Type B pancreatic cell (in vitro differentiated cells): Measurements from ENCODE around the gene RAB3IP. TPM values are rescaled to one million over a fixed set of nuclear protein-coding genes. Genes with fewer than 3 reads are reported as not detected.

Experiments
- DNase-seq: peaks from one replicate; pipeline ENCODE4 v3.0.0; 2021; ENCODE audit warnings: mixed read lengths; ENCODE audit not compliant: unreplicated experiment; ENCODE audit errors: extremely low spot score
- H3K27ac Mint-ChIP-seq: 2 replicates; pipeline ENCODE4 v1.8.0; 2021; ENCODE audit warnings: mild to moderate bottlenecking, mixed read lengths
- H3K27me3 Mint-ChIP-seq: 2 replicates; pipeline ENCODE4 v1.8.0; 2021; ENCODE audit warnings: mixed read lengths
- H3K36me3 Mint-ChIP-seq: 2 replicates; pipeline ENCODE4 v1.8.0; 2021; ENCODE audit warnings: mixed read lengths
- H3K4me1 Mint-ChIP-seq: one replicate; pipeline ENCODE4 v1.8.0; 2021; ENCODE audit warnings: mixed read lengths; ENCODE audit not compliant: unreplicated experiment
- H3K4me3 Mint-ChIP-seq: 2 replicates; pipeline ENCODE4 v1.8.0; 2021; ENCODE audit warnings: mild to moderate bottlenecking, mixed read lengths
- H3K9me3 Mint-ChIP-seq: 2 replicates; pipeline ENCODE4 v1.8.0; 2021; ENCODE audit warnings: mixed read lengths
- CTCF ChIP-seq: fragments of 200-600 bp; sonication (generic); conservative IDR thresholded peaks from 2 replicates; pipeline ENCODE4 v1.5.0; 2021; ENCODE audit warnings: antibody characterized with exemption, mild to moderate bottlenecking
- total RNA-seq: library from RNA; stranded (reverse); gene quantifications from 2 replicates; pipeline ENCODE4 v1.2.1, GENCODE V29; 2021; ENCODE audit warnings: low replicate concordance

Gene RAB3IP
- total RNA-seq, 1 donor from 2014 or later: 24.3 TPM

DNA sequence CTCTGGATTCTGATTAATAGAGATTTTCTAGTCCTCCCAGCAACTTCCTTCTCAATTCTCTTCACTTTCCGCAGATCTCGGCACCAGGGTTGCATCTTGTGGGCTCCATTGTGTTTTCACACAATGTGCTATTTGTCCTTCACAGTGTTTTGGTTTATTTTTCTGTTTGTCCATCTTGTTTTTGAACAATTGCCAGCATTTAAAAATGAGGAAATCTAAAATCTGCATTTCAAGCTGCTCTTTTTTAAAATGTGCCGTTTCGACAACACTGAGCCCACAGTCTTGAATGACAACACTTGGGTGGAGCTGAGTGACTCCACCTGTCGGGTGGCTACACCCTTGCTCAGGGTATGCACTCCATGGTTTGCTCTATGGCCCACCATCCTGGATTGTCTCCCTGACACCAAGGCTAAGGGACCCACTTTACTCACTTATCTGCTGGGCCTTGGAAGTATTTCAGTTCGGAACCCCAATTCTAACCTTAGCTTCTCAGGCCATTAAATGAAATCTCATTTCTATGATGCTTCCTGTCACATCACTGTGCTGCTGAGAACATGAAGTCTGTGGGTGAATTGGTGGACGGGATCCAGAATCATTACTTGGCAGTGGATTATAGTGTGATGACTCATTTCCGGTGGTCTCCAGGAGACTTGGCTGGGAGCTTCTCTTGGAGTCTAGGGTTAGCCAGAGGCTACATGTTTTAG lies 82.9 kb downstream of the RAB3IP start:
- no peak for DNase-seq
- peak overlapping the region; percentile 48 for H3K4me3 Mint-ChIP-seq
- TF ChIP-seq CTCF: no peak
- no peaks in the 10 kb centered on the region for H3K9me3 Mint-ChIP-seq
- H3K27me3 Mint-ChIP-seq: no peaks in the 10 kb centered on the region
- peak overlapping the region; percentile 68 for H3K27ac Mint-ChIP-seq
- peaks cover 3% of the 10 kb centered on the region for H3K4me1 Mint-ChIP-seq
- no peaks in the 10 kb centered on the region for H3K36me3 Mint-ChIP-seq

DNA sequence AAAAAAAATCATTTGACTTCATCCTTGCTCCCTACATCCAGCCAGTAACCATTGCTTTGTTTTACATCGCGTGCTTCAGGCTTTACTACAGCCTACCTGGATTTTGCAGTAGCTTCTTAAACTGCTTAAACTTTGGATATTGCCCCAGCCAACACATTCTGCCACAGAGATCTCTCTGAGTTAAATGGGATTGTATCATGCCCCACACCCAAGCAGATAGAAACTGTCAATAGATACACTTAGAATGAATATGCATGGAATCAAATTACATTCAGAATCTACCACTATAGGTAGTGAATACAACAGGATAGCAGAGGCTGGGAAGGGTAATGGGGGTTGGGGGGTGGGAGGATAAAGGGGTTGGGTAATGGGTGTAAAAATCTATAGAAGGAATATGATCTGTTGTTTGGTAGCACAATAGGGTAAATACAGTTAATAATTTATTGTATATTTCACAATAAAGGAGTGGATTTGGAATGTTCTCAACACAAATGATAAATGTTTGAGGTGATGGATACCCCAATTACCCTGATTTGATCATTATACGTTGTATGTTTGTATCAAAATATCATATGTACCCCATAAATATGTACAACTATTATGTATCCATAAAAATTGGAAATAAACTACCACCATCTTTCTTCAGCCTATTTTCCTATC lies 83.7 kb downstream of the RAB3IP start:
- DNase-seq: no peak
- no peaks in the 10 kb centered on the region for H3K36me3 Mint-ChIP-seq
- H3K27ac Mint-ChIP-seq: peak overlapping the region; percentile 68
- no peak for TF ChIP-seq CTCF
- H3K4me3 Mint-ChIP-seq: no peak overlapping the region
- H3K4me1 Mint-ChIP-seq: peaks cover 3% of the 10 kb centered on the region
- H3K27me3 Mint-ChIP-seq: no peaks in the 10 kb centered on the region
- H3K9me3 Mint-ChIP-seq: no peaks in the 10 kb centered on the region

- Mint-ChIP-seq H3K4me3 (no peak overlapping the region), H3K36me3 (no peaks in the 10 kb centered on the region), H3K4me1 (peaks cover 3% of the 10 kb centered on the region), H3K27me3 (no peaks in the 10 kb centered on the region), H3K9me3 (no peaks in the 10 kb centered on the region), H3K27ac (no peak overlapping the region)
- no peak for TF ChIP-seq CTCF
- no peak for DNase-seq
Observed at GRCh38 chr12:69824028-69824427, 85.4 kb downstream of the RAB3IP start.

DNA sequence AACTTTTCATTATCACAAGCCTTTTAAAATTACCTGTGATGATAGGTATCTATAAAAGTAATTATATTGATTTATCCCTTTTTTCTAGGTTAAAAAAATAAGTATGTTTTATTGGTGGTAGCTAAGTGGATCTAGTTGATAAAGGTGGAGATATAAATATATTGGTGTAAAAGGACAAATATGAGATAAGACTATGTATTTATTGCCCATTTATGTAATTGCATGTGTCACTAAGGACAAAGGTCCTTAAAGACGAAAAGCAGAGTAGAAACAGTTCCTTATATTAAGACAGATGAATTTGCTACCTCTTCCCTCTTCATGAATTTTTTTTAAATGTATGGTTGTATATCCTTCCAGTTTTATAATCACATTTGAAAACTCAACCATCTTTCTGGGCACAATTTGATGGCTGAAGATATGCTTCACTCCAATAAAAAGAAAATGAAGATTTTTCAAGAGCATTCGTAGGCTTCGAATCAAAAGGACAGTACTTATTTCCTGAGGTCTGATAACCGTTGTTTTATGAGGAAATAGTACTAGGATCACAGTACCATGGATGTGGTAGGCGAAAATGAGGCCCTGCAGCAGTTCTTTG lies 86.4 kb downstream of the RAB3IP start, which contains the start of gene MYRFL:
Gene MYRFL (plus strand): TSS at position 262 of the 595 bp plus-strand sequence. CDS start 291 bp downstream, at position 553.
- Mint-ChIP-seq H3K9me3 (no peaks in the 10 kb centered on the region), H3K4me1 (peaks cover 3% of the 10 kb centered on the region), H3K27ac (no peak within 1 kb of the TSS), H3K36me3 (no peaks in the 10 kb centered on the region), H3K4me3 (no peak within 1 kb of the TSS), H3K27me3 (no peaks in the 10 kb centered on the region)
- DNase-seq: no peak
- no peak for TF ChIP-seq CTCF

- Mint-ChIP-seq H3K4me1 (peaks cover 4% of the 10 kb centered on the region), H3K27ac (no peak overlapping the region), H3K36me3 (no peaks in the 10 kb centered on the region), H3K27me3 (peaks cover 3% of the 10 kb centered on the region), H3K4me3 (no peak overlapping the region), H3K9me3 (no peaks in the 10 kb centered on the region)
- no peak for DNase-seq
- TF ChIP-seq CTCF: no peak
Observed at GRCh38 chr12:69828897-69829296, 90.2 kb downstream of the RAB3IP start.
